NCI-H2107 (cell line): ENCODE data around the gene ASGR1.
"Not testable (repeated sequence)": the region's sequence is repeated elsewhere in the genome, so short reads cannot be mapped to it uniquely, and the experiment has no call there.

Source experiments
- DNase-seq: peaks from one replicate; lab custom pipeline; 2025; lab: John Stamatoyannopoulos, UW

Gene ASGR1

DNA sequence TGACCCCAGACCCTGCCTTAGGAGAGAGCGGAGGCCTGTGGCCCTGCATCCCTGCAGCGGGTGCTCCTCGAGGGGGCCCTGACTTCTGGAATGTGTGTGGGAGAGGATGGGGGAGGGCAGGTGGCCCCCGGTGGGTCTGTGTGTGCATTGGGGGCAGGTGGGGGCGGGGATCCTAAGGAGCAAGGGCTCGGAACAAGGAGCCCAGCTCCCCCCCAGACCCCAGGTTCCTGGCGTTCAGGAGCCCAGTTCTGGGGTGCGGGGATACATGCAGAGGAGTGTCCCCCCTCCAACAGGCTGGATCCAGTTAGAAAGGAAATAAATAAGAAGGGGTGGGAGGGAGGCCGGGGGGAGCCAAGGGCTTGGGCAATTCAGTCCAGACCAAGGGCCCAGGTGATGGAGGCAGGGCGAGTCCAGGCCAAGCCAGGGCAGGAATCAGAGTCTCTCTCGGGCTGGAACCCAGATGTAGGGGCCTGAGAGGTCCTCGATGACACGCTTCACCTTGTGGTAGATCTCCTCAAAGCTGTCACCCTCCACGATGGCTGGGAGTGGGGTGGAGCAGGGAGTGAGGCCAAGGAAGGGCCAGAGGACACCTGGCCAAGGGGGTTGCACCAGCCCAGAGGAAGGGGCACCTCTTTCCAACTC is 11.2 kb upstream of the ASGR1 start:
- DNase-seq: no peak

DNA sequence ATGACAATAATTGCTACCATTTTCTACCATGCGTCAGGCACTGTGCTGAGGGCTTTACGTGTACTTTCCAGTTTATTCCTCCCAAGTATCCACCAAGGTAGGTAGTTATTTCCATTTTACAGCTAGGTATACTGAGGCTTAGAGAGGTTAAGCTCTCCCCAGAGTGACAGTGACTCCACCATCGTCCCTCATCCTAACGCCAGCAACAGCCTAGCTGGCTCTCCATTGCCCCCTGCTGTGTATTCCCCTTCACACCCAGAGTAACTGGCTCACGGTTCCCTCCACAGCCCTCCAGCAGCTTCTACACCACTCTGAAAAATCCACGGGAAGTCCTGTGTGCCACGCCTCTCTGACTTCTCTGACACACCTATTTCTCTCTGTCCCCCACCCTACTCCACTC is 7.1 kb upstream of the ASGR1 start:
- no peak for DNase-seq

DNA sequence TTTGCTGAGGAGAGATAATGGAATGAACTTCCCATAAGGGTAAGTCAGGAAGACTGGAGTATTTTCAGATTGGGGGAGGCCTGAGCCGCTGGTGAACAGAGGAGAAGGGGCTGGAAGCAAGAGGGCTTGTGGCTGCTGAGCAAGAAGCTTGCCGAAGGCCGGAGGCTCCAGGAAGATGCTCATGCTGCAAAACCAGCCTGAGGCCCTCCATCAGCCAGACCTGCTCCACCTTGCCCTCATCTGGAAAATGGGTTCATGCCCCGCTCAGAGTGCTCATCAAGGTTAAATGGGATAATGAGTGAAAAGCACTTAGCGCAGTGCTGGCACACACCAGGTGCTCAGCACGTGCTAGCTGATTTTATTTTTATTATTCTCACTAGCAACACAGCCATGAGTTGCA is 5.5 kb upstream of the ASGR1 start:
- no peak for DNase-seq

DNA sequence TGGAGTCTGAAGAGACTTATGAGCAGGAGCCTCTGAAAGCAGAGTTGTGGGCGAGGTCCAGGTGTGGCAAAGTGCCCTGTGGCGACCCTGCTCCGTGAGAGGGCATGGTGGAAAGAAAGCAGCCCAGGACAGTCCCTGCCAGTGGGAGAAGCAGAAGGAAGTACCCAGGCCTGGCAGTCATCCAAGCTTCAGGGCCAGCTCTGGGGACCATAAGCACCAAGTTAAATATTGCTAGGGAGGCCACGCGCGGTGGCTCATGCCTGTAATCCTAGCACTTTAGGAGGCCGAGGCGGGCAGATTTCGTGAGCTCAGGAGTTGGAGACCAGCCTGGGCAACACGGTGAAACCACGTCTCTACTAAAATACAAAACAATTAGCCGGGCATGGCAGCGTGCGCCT is 4.9 kb upstream of the ASGR1 start:
- DNase-seq: no peak

DNA sequence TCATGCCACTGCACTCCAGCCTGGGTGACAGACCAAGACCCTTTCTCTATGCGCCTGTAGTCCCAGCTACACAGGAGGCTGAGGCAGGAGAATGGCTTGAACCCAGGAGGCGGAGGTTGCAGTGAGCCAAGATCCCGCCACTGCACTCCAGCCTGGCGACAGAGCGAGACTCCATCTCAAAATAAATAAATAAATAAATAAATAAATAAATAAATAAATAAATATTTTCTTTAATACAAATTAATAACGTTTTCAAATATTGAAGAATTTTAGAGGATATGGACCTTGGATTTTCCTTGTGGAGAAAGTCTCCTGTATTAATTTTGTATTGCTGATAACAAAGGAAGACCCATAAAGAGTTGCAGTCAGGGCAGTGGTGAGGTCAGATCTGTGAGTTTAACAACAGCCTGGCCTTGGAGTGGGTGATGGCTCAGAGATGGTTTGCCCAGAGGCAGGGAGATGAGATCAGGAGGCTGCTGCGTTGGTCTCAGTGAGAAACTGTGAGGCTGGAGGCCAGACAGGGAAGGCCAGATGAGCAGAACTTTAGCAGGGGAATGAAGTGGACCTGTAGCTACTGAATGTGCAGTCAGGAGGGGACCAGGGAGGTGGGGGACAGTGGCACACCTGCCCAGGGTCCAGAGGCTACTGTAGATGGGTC is 4.4 kb upstream of the ASGR1 start:
- DNase-seq: no peak

DNA sequence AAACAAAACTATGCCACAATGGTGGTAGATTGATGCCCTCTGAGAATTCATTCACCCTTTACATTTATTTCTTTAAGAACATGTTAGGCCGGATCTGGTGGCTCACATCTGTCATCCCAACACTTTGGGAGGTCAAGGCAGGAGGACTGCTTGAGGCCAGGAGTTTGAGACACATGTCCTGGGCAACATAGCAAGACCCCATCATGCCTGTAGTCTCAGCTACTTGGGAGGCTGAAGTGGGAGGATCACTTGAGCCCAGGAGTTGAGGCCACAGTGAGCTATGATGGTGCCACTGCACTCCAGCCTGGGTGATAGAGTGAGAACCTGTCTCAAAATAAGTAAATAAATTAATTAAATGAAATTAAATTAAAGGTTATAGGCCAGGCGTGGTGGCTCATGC is 2.9 kb upstream of the ASGR1 start:
- DNase-seq: not testable (repeated sequence)

DNA sequence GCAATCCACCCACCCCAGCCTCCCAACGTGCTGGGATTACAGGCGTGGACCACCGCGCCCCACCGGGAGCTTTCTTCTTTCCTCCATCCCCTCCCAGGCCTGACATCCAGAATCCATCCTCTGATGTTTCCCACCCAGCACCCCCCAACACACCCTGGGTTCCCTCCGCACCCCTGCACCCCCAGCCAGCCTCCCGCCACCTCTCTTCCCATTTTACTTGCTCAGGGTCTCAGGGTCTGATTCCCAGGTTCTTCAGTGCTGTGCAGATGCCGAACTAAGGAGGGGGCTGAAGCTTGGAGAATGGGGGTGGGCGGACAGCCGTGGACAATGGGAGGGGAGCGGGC is 225 bp downstream of the ASGR1 start:
- no peak for DNase-seq

DNA sequence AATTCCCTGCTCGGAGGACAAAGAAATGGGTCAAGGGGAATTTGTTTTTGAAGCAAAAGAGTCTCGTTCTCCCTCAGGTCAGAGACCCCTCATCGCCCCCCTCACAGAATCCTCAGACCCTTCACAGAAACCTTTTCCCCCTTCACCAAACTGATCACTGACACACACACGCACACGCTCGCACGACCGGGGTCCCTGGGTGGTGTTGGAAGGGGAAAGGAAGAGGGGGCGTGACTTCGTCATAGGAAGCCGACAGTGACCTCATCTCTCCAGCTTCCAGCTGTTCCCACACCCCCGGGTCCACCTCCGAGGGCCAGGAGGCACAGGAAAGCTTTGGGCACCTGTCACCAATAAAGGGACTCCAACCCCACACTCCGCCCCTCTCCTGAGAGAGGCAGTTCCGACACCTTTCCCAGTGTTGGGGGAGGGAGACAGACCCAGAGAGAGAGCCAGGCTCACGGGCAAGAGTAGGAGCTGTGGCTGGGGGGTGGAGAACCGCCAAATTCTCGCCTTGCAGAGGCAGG is 1.2 kb downstream of the ASGR1 start:
- peak; percentile 17 for DNase-seq

DNA sequence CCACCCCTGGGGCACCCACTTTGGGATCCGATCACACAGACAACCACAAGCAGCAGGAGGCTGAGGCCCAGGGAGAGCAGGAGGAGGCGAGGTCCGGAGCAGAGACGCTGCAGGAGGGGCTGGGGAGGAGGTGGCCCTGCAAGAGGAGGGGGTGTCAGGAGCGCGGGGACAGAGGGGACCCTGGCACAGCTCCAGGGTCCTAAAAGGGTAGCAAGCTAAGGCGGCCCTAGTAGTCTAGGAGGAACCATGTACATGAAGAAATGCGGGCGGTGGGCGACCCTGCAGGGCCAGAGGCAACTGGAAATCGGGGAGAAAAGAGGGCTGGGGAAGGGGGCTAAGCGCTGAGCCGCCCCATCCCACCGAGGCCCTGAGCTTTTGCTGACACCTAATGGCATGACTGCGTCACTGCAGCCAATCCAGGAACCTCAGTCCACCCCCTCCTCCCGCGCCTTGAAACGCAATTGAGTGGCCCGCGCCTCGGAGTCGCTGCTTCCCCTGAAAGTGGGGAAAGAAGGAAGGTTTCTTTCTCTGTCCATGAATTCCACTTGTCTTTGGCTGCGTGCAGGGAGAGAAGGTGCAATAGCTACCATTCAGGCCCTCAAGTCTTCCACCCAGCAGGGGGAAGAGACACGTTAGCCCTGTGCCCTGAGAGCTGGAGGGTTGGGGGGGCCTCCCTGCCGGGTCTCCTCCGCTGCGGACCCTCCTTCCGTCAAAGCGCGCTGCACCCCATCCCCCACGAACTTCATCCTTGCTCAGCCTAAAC is 1.8 kb downstream of the ASGR1 start:
- no peak for DNase-seq

DNA sequence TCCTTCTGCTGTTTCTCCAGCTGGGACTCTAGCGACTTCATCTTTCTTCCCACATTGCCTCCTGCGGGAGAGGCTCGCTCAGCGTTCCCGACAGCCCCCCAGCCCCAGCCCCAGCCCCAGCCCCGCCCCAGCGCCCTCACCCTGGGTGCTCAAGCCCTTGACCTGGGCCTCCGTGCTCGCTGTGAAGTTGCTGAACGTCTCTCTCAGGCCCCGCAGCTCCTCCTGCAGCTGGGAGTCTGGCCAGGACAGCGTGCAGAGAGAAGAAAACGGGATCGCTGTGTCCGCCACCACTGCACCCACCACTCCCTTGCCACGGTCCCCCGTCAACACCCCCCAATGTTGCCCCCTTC is 2.4 kb downstream of the ASGR1 start:
- no peak for DNase-seq

DNA sequence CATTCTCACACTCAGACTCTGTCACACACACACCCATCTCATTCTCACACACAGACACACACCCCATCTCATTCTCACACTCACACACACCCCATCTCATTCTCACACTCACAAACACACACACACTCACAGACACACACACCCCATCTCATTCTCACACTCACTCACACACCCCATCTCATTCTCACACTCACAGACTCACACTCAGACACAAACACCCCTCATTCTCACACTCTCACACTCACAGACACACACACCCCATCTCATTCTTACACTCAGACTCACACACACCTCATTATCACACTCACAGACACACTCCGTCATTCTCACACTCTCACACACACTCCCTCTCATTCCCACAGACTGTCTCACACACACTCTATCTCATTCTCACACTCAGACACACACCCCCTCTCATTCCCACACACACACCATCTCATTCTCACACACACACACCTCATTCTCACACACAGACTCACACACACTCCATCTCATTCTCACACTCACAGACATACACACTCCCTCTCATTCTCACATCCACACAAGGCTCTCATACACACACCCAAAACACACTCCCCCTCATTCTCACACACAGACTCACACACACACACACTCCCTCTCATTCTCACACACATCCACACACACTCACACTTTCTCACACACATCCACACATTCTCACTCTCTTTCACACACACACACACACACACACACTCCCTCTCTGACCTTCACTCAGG is 2.9 kb downstream of the ASGR1 start:
- DNase-seq: no peak

DNA sequence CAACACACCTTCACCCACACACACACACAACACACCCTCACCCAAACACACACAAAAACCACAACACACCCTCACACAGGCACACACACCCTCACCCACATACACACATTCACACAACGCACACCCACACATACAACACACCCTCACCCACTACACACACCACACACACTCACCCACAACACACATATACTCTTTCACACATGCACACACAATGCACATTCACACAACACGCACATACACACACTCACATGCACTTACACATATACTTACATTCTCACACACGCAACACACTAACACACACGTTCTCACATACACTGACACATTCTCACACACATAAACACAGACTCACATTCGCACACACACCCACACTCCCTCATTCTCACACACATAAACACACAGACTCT is 3.8 kb downstream of the ASGR1 start:
- no peak for DNase-seq

DNA sequence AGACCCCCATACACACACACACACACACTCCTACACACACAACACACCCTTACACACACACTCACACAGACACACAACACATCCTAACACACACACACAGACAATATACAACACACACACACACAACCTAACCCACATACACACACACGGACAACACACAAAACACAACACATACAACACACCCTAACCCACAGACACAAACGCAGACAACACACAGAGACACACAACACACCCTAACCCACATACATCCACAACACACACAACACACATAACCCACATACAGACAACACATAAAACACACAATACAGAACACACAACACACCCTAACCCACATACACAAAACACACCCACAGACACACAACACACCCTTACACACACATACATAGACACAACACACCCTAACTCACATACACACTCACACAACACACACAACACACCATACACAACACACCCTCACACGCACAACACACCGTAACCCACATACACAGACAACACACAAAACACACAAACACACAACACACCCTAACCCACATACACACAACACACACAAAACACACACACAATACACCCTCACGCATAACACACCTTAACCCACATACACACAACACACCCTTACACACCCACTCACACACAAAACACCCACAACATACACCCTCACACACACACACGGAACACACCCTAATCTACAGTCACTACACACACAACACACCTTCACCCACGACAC is 4.4 kb downstream of the ASGR1 start:
- DNase-seq: no peak

DNA sequence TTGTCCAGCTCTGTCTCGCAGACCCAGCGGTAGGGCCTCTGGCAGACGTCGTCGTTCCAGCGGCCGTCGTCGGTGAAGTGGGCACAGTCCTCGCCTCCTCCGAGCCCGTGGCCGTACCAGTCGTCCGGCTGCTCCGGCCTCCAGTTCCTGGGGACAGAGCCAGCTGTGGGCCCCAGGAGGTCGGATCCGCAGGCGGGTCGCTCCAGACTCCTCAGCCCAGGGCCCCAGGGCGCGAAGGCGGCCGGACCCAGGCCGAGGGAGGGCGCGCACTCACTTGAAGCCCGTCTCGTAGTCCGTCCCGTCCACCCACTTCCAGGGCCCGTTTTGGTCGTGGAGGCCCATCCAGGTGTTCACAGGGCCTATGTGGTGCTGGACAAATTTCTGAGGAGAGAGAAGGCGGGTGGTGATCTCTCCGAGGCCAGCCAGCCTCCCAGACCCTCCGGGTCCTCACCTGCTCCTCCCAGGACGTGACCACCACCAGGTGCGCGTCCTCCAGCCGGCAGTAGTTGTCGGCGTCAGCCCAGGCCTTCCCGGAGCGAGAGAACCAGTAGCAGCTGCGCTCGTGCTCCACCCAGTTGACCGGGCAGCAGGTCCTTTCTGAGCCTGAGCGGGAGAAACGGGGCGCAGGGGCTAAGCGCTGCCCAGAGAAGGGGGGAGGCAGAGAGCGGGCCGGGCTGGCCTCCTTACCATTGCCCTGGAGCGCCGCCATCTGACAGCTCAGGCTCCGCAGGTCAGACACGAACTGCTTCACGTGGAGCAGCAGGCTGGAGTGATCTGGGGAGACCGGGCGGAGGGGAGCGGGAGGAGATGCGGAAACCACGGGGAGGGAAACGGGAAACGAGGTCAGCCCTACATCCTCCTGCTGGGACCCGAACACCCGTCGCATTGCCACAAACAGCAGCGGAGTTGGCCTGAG is 5.2 kb downstream of the ASGR1 start:
- DNase-seq: no peak

DNA sequence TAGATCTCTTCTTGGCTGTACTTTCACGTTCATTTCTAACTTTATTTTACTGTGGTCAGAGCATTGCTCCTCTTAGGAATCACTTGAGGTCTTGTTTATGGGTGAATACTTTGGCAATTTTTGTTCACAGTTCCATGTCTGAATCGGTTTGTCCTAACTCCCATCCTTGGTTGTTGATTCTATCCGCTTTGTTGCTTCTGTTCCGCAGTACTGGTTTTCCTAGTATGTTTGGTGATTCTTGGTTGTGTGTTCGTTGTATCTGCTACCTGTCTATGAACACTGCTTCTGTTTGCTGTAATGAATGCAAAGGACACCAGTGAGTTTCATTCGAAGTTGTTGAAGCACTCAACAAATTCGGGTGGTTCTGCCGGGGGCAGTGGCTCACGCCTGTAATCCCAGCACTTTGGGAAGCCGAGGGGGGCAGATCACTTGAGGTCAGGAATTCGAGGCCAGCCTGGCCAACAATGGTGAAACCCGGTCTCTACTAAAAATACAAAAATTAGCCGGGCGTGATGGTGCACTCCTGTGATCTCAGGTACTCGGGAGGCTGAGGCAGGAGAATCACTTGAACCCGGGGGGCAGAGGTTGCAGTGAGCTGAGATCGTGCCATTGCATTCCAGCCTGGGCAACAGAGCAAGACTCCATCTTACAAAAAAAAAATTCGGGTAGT is 6.5 kb downstream of the ASGR1 start:
- DNase-seq: not testable (repeated sequence)

DNA sequence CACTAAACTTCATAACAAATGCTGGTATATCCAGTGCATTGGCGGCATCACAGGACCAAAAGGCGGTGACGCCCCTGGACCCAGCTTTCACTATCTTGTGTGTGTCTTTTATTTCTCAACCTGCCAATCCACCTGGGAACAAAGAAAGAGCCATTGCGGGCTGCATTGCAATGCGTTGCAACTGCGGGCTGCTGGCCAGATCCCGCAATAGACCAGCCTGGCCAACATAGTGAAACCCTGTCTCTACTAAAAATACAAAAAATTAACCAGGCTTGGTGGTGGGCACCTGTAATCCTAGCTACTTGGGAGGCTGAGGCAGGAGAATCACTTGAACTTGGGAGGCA is 9.6 kb downstream of the ASGR1 start:
- not testable (repeated sequence) for DNase-seq

DNA sequence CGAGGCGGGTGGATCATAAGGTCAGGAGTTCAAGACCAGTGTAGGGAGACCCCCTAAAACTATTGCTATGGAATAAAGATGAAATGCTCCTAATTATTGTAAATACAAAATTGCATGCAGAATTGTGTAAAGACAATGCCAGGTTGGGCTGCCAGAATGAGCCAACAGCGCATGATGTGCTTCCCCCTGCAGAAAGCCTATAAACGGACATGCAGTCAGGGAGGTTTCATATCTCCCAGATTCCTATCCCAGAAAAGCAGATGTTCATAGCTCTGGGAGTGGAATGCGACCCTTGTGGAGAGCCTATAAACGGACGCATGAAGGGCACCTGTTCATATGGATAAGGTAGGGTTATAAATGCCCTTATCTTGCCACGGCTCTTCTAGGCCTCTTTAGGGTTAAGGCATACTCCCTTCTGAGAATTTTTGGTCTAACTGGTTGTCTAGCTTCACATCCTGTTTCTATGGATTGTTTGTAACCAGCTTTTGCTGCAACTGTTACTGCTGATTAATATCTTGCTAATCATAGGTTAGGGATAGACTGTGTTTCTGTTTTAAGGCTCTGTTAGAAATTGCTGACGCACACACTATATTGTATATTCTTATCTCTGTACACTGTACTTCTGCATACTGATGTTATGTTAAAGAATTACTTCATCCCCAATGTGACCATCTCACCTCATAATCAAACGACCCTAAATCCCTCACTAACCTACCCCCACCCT is 10.2 kb downstream of the ASGR1 start:
- not testable (repeated sequence) for DNase-seq

DNA sequence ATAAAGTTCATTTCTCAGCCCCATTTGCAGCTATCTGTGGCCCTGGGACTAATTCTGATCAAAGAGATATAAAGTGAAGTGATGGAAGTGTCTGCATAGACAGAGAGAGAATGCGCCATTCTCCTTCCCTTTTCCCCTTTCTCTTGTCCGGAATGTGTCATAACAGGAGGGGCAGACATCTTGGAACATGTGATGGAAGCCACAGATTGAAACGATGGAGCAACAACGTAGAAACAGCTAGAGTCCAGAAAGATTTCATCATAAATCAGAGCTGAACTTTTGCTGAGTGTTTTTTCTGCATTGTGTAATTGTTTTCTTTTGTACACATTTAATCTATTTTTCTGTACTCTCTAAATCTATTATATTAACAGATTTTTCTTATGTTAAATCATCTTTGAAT is 11.3 kb downstream of the ASGR1 start:
- no peak for DNase-seq

DNA sequence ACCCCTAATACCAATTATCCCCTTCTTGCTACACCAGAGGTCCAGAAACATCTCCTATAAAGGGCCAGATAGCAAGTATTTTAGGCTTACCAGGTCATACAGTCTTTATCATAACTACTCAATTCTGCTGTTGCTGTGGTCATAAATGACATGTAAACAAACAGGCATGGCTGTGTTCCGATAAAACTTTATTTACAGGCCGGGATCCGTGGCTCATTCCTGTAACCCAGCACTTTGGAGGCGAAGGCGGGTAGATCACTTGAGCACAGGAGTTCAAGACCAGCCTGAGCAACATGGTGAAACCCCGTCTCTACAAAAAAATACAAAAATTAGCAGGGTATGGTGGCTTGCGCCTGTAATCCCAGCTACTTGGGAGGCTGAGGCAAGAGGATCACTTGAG is 12.3 kb downstream of the ASGR1 start:
- no peak for DNase-seq

DNA sequence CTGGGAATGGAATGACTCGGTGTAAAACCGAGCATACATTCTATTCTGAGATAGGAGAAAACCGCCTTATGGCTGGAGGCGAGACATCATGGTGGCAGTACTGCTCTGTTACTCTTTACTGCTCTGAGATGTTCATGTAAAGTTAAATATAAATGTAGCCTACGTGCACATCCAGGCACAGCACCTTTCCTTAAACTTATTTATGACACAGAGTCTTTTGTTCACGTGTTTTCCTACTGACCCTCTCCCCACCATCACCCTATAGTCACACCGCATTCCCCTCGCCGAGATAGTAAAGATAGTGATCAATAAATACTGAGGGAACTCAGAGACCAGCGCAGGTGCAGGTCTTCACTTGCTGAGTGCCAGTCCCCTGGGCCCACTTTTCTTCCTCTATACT is 19.6 kb downstream of the ASGR1 start:
- DNase-seq: not testable (repeated sequence)
